HG03342 (cell line): Measurements from ENCODE around the gene ME3.

Experiments used
- ATAC-seq: cut with Tn5 transposase; IDR thresholded peaks from one replicate; pipeline ENCODE4 v1.9.1; 2021; ENCODE audit warnings: mild to moderate bottlenecking, moderate library complexity; ENCODE audit not compliant: unreplicated experiment

Gene ME3

DNA sequence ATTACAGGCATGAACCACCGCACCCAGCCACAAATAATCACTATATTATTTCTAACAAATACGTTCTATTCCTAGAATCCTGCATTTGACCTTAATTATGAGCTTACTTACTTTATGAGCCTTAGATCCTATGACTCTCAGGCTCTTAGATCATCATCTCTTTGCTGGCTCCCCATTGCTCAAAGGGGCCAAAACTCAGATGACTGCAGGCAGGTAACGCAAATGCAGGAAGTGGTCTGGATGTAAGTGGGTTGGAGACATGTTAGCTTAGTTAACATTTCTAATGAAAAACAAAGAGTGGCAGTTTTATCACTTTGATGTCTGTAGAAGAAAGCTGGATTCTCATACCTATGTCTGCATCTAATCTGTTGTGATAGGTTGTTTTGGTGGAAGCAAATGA lies 274.3 kb downstream of the ME3 start:
- no peak for ATAC-seq

DNA sequence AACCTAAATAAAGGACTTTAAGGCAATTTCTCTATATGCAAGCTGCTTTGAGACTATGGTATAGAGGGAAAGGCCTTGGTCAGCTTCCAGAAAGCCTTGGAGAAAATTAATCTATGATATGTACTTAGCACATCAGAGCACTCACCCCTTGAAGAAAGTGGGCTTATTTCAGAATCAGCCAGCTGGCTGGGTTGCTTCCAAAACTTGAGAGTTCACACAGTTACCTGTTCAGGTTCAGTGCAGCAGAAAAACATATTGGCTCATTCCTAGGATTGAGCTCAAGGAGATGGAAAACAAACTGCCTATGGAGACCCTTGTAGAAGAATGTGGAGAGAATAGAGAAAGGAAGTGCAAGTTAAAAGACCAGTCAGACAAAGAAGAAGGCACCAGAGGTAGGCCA lies 275.1 kb downstream of the ME3 start:
- no peak for ATAC-seq

DNA sequence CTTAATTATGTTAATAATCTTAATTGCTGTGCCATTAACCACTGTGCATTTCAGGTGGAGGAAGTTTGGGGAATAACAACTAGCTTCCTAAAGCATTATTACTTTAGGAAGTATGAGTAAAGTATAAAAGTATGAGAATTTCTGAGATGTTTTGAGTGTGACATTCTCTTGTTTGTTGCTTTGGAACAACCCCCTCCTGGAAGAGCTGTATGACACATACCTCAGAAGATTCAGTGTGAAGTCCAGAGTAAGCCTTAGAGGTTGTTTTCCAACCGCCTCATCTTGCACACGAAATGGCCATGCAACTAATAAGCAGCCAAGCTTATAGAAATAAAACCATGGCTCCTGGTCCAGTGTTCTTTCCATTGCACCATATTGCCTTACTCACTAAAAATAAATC lies 276.0 kb downstream of the ME3 start:
- ATAC-seq, result no peak

DNA sequence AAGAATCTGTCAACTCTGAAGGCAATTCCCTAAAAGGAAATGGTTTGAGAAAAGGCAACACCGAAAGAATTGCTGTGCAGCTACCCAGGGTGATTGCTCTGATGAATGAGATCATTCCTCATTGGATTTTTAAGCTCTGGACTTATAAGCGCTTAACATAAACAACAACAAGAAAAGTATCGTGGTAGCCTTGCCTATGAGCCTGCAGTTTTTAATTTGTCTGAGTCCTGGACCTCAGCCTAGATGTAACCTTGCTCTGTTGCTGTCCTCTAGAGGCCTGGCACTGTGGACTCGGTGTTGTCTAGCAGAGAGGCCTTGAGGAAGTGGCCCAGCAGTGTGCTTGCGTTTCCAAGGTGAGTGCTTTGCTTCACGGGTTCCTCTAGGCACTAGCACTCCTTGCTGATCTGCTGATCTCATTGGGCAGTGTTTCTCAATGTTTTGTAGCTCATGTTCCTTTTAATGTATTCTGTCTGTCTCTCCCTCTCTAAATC lies 277.3 kb downstream of the ME3 start:
- no peak for ATAC-seq
